ENCODE data around the gene LRRC63. TPM values are rescaled to one million over a fixed set of nuclear protein-coding genes. Genes with fewer than 3 reads are reported as not detected.

LRRC63 gene
- total and polyA plus RNA-seq, 9 donors: 0.04 to 0.17 (median 0.08) TPM; not detected in 3

DNA sequence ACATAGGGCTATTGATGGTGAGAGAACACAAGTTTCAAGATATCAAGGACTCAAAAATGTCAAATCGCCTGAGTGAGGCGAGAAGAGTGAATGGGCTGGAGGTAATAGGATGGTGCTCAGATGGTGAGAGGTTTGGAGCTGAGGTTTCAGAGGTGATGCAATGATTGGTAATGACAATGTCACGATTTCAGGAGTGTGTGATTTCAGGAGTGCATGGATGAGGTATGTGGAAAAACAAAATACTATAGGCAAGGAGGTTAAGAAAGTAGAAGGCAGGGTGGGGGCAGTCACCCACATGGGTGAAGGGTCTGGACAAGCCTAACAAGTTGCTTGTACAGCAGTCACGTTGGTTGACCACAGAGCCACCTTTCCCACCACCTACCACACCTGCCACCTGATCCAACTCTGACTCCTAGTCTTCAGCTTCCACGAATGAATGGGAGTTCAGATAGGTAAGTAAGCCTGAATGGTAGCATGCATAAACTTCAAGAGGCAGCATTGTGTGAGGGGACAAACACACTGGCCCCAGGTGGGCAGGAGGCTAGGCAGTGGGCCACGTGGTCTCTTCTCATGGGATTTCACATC is 103.9 kb downstream of the LRRC63 start:
- H3K4me1 ChIP-seq (ENCODE audit: control insufficient read depth, insufficient read depth, low read length): no peaks in the 10 kb centered on the region
- H3K36me3 ChIP-seq (ENCODE audit: control insufficient read depth, insufficient read depth, low read length): no peaks in the 10 kb centered on the region
- H3K27me3 ChIP-seq (ENCODE audit: control insufficient read depth, insufficient read depth, low read length): no peaks in the 10 kb centered on the region
- no peak overlapping the region for H3K4me3 ChIP-seq (ENCODE audit: low read length)
- H3K27ac ChIP-seq (ENCODE audit: low read length): no peak overlapping the region
- no peak for DNase-seq
- 91% methylated on average over 3 of the region's 6 CpGs for WGBS (ENCODE audit: insufficient coverage)
- no peaks in the 10 kb centered on the region for H3K9me3 ChIP-seq (replicated peaks; ENCODE audit: control insufficient read depth, low read depth, low read length)

DNA sequence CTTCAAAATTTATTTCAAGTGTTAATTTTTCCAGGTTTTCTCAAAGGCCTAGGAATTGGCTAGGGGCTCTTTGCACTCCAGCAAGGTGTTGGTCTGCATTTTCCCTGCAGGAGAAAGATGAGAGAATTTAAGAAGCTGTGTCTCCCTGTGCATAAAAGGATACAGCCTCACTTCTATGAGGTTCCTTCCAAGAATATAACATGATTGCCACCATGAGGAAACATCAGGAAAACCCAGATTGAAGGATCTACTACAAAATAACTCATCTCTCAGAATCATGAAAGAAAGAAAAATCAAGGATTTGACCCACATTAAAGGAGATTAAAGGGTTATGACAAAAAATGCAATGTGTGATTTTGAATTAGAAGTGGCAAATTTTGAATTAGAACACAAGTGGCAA is 105.4 kb downstream of the LRRC63 start:
- Histone ChIP-seq H3K27me3 (ENCODE audit: control insufficient read depth, insufficient read depth, low read length) (no peaks in the 10 kb centered on the region), H3K4me1 (ENCODE audit: control insufficient read depth, insufficient read depth, low read length) (no peaks in the 10 kb centered on the region), H3K9me3 (replicated peaks; ENCODE audit: control insufficient read depth, low read depth, low read length) (no peaks in the 10 kb centered on the region), H3K36me3 (ENCODE audit: control insufficient read depth, insufficient read depth, low read length) (no peaks in the 10 kb centered on the region), H3K27ac (ENCODE audit: low read length) (no peak overlapping the region), H3K4me3 (ENCODE audit: low read length) (no peak overlapping the region)
- no peak for DNase-seq

GRCh38 chr13:46318986-46319385 is 107.3 kb downstream of the LRRC63 start:
- H3K27ac ChIP-seq (ENCODE audit: low read length): no peak overlapping the region
- WGBS (ENCODE audit: insufficient coverage): no CpG with 5 or more reads among the region's 1 CpG

GRCh38 chr13:46320406-46320805 is 108.7 kb downstream of the LRRC63 start:
- DNase-seq: no peak
- Histone ChIP-seq H3K4me1 (ENCODE audit: control insufficient read depth, insufficient read depth, low read length) (no peaks in the 10 kb centered on the region), H3K27me3 (ENCODE audit: control insufficient read depth, insufficient read depth, low read length) (no peaks in the 10 kb centered on the region), H3K9me3 (replicated peaks; ENCODE audit: control insufficient read depth, low read depth, low read length) (no peaks in the 10 kb centered on the region), H3K4me3 (ENCODE audit: low read length) (no peak overlapping the region), H3K27ac (ENCODE audit: low read length) (no peak overlapping the region), H3K36me3 (ENCODE audit: control insufficient read depth, insufficient read depth, low read length) (no peaks in the 10 kb centered on the region)
- 100% methylated on average over 1 of the region's 3 CpGs for WGBS (ENCODE audit: insufficient coverage)

More at GRCh38 chr13:46318986-46319385, 107.3 kb downstream of the LRRC63 start:
- no peak overlapping the region for H3K4me3 ChIP-seq (ENCODE audit: low read length)
- no peaks in the 10 kb centered on the region for H3K36me3 ChIP-seq (ENCODE audit: control insufficient read depth, insufficient read depth, low read length)
- no peaks in the 10 kb centered on the region for H3K9me3 ChIP-seq (replicated peaks; ENCODE audit: control insufficient read depth, low read depth, low read length)
- no peaks in the 10 kb centered on the region for H3K27me3 ChIP-seq (ENCODE audit: control insufficient read depth, insufficient read depth, low read length)
- no peak for DNase-seq
- no peaks in the 10 kb centered on the region for H3K4me1 ChIP-seq (ENCODE audit: control insufficient read depth, insufficient read depth, low read length)

DNA sequence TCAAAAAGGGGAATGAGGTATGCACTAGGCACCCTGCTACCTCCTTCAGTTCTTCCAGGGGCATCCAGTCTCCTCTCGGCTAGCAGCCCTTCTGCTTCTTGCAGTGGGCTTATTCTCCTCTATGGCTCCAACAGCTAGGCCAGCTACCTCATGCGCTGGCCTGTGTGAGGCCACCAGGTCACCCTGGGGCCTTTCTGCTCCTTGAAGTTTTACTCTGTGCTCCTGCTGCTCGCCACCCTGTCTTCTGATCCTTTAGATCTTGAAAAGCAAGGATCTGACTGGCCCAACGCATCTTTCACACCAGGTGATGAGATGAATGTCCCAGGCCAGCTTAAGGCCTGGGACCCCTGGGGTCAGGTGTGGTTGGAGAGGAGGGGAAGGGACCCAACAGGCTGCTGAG is 109.1 kb downstream of the LRRC63 start:
- Histone ChIP-seq H3K4me1 (ENCODE audit: control insufficient read depth, insufficient read depth, low read length) (no peaks in the 10 kb centered on the region), H3K36me3 (ENCODE audit: control insufficient read depth, insufficient read depth, low read length) (no peaks in the 10 kb centered on the region), H3K4me3 (ENCODE audit: low read length) (no peak overlapping the region), H3K27me3 (ENCODE audit: control insufficient read depth, insufficient read depth, low read length) (no peaks in the 10 kb centered on the region), H3K27ac (ENCODE audit: low read length) (no peak overlapping the region), H3K9me3 (replicated peaks; ENCODE audit: control insufficient read depth, low read depth, low read length) (no peaks in the 10 kb centered on the region)
- DNase-seq: no peak
- WGBS (ENCODE audit: insufficient coverage): 84% methylated on average over 4 of the region's 4 CpGs

- 58% methylated on average over 11 of the region's 17 CpGs for WGBS (ENCODE audit: insufficient coverage)
- no peaks in the 10 kb centered on the region for H3K27me3 ChIP-seq (ENCODE audit: control insufficient read depth, insufficient read depth, low read length)
- no peaks in the 10 kb centered on the region for H3K4me1 ChIP-seq (ENCODE audit: control insufficient read depth, insufficient read depth, low read length)
- H3K27ac ChIP-seq (ENCODE audit: low read length): no peak overlapping the region
- peak; percentile 55 for DNase-seq
- H3K4me3 ChIP-seq (ENCODE audit: low read length): no peak overlapping the region
- H3K36me3 ChIP-seq (ENCODE audit: control insufficient read depth, insufficient read depth, low read length): no peaks in the 10 kb centered on the region
- H3K9me3 ChIP-seq (replicated peaks; ENCODE audit: control insufficient read depth, low read depth, low read length): no peaks in the 10 kb centered on the region
Observed at GRCh38 chr13:46321494-46322225, 109.9 kb downstream of the LRRC63 start.

DNA sequence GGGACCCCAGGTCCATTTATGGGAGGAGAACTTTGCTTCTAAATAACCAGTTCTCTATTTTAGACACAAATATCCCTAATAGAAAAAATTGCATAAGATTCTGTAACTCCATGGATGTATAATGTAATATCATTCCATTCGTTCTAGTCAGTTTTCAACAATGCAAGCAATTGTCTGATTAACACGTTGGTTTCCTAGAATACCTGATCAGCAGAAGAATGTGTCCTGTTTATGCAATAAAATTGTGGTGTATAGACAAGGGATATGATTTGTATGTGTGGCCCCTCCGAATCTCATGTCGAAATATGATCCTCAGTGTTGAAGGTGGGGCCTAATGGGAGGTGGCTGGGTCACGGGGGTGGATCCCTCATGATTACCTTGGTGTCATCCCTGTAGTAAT is 113.2 kb downstream of the LRRC63 start:
- no peak for DNase-seq
- no peaks in the 10 kb centered on the region for H3K36me3 ChIP-seq (ENCODE audit: control insufficient read depth, insufficient read depth, low read length)
- no peaks in the 10 kb centered on the region for H3K4me1 ChIP-seq (ENCODE audit: control insufficient read depth, insufficient read depth, low read length)
- H3K4me3 ChIP-seq (ENCODE audit: low read length): no peak overlapping the region
- WGBS (ENCODE audit: insufficient coverage): 82% methylated on average over 2 of the region's 5 CpGs
- no peaks in the 10 kb centered on the region for H3K9me3 ChIP-seq (replicated peaks; ENCODE audit: control insufficient read depth, low read depth, low read length)
- H3K27ac ChIP-seq (ENCODE audit: low read length): no peak overlapping the region
- no peaks in the 10 kb centered on the region for H3K27me3 ChIP-seq (ENCODE audit: control insufficient read depth, insufficient read depth, low read length)

Other genes starting within 250 kb of the LRRC63 start
- 21.0 TPM for gene ZC3H13, start 159.2 kb upstream of the LRRC63 start, total RNA-seq
- 10 to 100 TPM; 26.5 to 50.0 (median 39.6) TPM for gene ZC3H13, start 159.2 kb upstream of the LRRC63 start, polyA plus RNA-seq (ENCODE audit: insufficient read depth in 1 of 8, insufficient read length in 8 of 8, low replicate concordance in 1 of 8)
- not detected for gene CPB2, start 106.9 kb upstream of the LRRC63 start, total RNA-seq
- under 1 TPM in 5 of 8 donors, not detected in 3; 0.09 to 0.54 (median 0.12) TPM for gene CPB2, start 106.9 kb upstream of the LRRC63 start, polyA plus RNA-seq (ENCODE audit: insufficient read depth in 1 of 8, insufficient read length in 8 of 8, low replicate concordance in 1 of 8)
- gene LCP1, start 29.8 kb upstream of the LRRC63 start, total RNA-seq: 8.6 TPM
- gene LCP1, start 29.8 kb upstream of the LRRC63 start, polyA plus RNA-seq (ENCODE audit: insufficient read depth in 1 of 8, insufficient read length in 8 of 8, low replicate concordance in 1 of 8): 10 to 100 TPM in 5 of 8 donors, 1 to 10 TPM in 3; 7.6 to 16.9 (median 10.4) TPM
- 2.8 TPM for gene RUBCNL, start 175.3 kb downstream of the LRRC63 start, total RNA-seq
- 1 to 10 TPM; 1.9 to 3.1 (median 2.4) TPM for gene RUBCNL, start 175.3 kb downstream of the LRRC63 start, polyA plus RNA-seq (ENCODE audit: insufficient read depth in 1 of 8, insufficient read length in 8 of 8, low replicate concordance in 1 of 8)

Data from muscle of leg (tissue), 11 donors.